Sigmoid colon (tissue), 7 donors: ENCODE results near the gene TOMM20L. TPM values are rescaled to one million over a fixed set of nuclear protein-coding genes. Genes with fewer than 3 reads are reported as not detected.
A peak's percentile ranks its signal among the peaks of the same experiment; 100 is the strongest.
"Not testable (repeated sequence)": the region's sequence is repeated elsewhere in the genome, so short reads cannot be mapped to it uniquely, and the experiment has no call there.

Source experiments
- DNase-seq: peaks from one replicate; pipeline ENCODE4 v3.0.0-alpha.2; 2019
- H3K27ac ChIP-seq, 4 donors: fragments of 200-600 bp; sonication (generic); one replicate each; pipeline ENCODE4 v1.5.1; 2016 to 2019; ENCODE audit warnings: mild to moderate bottlenecking in 1 of 4
- H3K27me3 ChIP-seq, 3 donors: fragments of 200-600 bp; sonication (generic); one replicate each; pipeline ENCODE4 v1.5.1; 2019; ENCODE audit warnings: mild to moderate bottlenecking in 1 of 3
- H3K36me3 ChIP-seq, 4 donors: fragments of 200-600 bp; sonication (generic); one replicate each; pipeline ENCODE4 v1.5.1; 2016 to 2019
- H3K4me1 ChIP-seq, 4 donors: fragments of 200-600 bp; sonication (generic); one replicate each; pipeline ENCODE4 v1.5.1; 2017 to 2019
- H3K4me3 ChIP-seq, 4 donors: fragments of 200-600 bp; sonication (generic); one replicate each; pipeline ENCODE4 v1.5.1; 2017 to 2019; ENCODE audit warnings: mild to moderate bottlenecking in 2 of 4, moderate library complexity in 1 of 4
- H3K9me3 ChIP-seq, 4 donors: fragments of 200-600 bp in 3 of 4; sonication (generic) in 3 of 4; one replicate each; pipeline versions ENCODE4 v1.5.1 to v1.6.1; 2013 to 2019
- EP300 ChIP-seq, 4 donors: sonication (generic); formaldehyde crosslinking; IDR thresholded peaks; one replicate each; pipeline ENCODE4 v1.6.1; 2017; ENCODE audit warnings: antibody characterized with exemption in 4 of 4
- POLR2A ChIP-seq, 2 donors: fragments of 450-650 bp; IDR thresholded peaks; one replicate each; pipeline ENCODE4 v1.6.1; 2016; ENCODE audit warnings: antibody characterized with exemption in 2 of 2, mild to moderate bottlenecking in 2 of 2, moderate library complexity in 2 of 2
- POLR2AphosphoS5 ChIP-seq, 4 donors: sonication (generic); formaldehyde crosslinking; IDR thresholded peaks; one replicate each; pipeline ENCODE4 v1.6.1; 2017; ENCODE audit warnings: antibody characterized with exemption in 4 of 4
- WGBS, 2 donors: extraction: QIAGEN DNeasy Blood & Tissue Kit; methylation state at CpG; one replicate each; pipeline ENCODE4 v1.1.7; 2013; 5-methylcytosine and 5-hydroxymethylcytosine counted together
- intact Hi-C: fragments of 100-400 bp; cut with DNase I; formaldehyde crosslinking; loops from one replicate; pipeline ENCODE4 v1.15.1; 2023
- polyA plus RNA-seq, 3 donors: library from polyadenylated mRNA; stranded (reverse); fragments of 200-250 nt; gene quantifications; one replicate each; pipeline ENCODE4 v1.2.3, GENCODE V29; 2013
- total RNA-seq, 4 donors: library from RNA; depleted of rRNA; stranded (reverse); fragments of >200 nt; gene quantifications; one replicate each; pipeline ENCODE4 v1.1.0, GENCODE V29; 2016
- TF ChIP-seq, protein P1 (sequence below), 4 experiments: fragments of 450-650 bp in 3 of 4; fragments of 200-600 bp in 1 of 4; IDR thresholded peaks; one replicate each; pipeline ENCODE4 v1.5.1; 2016 to 2019; ENCODE audit warnings: antibody characterized with exemption in 4 of 4, mild to moderate bottlenecking in 3 of 4, moderate library complexity in 2 of 4
- donor health status: healthy with polysubstance abuse.
- donor health status: Bipolar disorder and iron deficiency.
- donor health status: healthy.

Gene TOMM20L
- not detected for total RNA-seq
- under 1 TPM in 1 of 3 donors, not detected in 2; 0.25 TPM for polyA plus RNA-seq

DNA sequence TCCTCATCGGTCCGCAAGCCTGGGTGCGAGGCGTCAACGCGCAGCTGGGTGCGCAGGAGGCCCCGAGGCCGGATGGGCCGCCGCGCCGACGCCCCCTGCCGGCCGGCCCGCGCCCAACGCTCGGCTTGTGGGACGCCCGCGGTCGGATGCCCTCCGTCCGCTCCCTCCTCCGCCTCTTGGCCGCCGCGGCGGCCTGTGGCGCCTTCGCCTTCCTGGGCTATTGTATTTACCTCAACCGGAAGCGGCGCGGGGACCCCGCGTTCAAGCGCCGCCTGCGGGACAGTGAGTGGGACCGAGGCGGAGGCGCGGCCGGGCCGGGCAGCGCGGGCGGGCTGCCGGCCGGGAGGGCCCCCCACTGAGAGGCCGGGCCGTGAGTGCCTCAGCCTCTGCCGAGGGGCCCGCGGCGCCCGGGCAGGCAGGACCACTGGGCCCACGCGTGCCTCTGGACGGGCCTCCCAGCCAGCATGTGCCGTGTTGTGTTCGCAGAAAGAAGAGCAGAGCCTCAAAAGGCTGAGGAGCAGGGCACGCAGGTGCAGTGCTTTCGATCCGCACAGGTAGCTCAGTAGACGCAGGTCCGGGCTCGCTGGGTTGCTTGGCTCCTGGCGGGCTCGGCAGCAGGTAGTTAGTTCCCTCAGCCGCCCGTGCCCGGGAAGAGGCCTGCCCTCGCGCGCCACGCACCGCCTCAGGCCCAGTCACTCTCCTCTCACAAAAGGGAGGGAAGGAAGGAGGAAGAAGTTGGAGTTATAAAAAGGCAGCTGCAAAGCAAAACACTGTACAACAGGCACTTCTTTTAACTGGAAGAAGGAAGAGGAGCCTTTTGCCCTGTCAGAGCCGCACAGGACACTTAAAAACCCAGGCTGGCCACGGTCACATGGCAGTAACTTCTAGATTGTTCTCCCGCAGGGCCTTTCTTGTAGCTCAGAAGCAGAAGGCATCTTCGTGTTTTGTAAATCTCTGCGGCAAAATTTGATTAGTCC lies at the start of gene TOMM20L:
Gene TOMM20L, plus strand, starts transcription at position 119 of the 977 bp plus-strand sequence. Its CDS starts 28 bp downstream, at position 147.
- no peaks in the 10 kb centered on the region for H3K27me3 ChIP-seq
- intact Hi-C loops = loop anchor here (5.0 kb wide), 1 partner anchor 289 kb away; no protein-coding TSS in a partner anchor
- peaks cover 0 to 14% (median 5%) of the 10 kb centered on the region in 4 donors for H3K4me1 ChIP-seq
- peak within 1 kb of the TSS; percentile 26 to 66 (median 60) for H3K4me3 ChIP-seq
- TF ChIP-seq, protein P1, sequence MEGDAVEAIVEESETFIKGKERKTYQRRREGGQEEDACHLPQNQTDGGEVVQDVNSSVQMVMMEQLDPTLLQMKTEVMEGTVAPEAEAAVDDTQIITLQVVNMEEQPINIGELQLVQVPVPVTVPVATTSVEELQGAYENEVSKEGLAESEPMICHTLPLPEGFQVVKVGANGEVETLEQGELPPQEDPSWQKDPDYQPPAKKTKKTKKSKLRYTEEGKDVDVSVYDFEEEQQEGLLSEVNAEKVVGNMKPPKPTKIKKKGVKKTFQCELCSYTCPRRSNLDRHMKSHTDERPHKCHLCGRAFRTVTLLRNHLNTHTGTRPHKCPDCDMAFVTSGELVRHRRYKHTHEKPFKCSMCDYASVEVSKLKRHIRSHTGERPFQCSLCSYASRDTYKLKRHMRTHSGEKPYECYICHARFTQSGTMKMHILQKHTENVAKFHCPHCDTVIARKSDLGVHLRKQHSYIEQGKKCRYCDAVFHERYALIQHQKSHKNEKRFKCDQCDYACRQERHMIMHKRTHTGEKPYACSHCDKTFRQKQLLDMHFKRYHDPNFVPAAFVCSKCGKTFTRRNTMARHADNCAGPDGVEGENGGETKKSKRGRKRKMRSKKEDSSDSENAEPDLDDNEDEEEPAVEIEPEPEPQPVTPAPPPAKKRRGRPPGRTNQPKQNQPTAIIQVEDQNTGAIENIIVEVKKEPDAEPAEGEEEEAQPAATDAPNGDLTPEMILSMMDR (IDR thresholded peaks at IDR 0.05) = peak in 2 of 4 experiments; percentile 43 to 94
- no peak for TF ChIP-seq POLR2A (IDR thresholded peaks at IDR 0.05)
- TF ChIP-seq POLR2AphosphoS5 (IDR thresholded peaks at IDR 0.05) = peak in 1 of 4 donors; percentile 13
- DNase-seq = peak; percentile 77
- 5 to 7% methylated on average over 86 of the region's 86 CpGs for WGBS, 2 donors
- no peaks in the 10 kb centered on the region for H3K36me3 ChIP-seq
- peak within 1 kb of the TSS; percentile 58 to 83 (median 76) for H3K27ac ChIP-seq
- H3K9me3 ChIP-seq = no peaks in the 10 kb centered on the region

DNA sequence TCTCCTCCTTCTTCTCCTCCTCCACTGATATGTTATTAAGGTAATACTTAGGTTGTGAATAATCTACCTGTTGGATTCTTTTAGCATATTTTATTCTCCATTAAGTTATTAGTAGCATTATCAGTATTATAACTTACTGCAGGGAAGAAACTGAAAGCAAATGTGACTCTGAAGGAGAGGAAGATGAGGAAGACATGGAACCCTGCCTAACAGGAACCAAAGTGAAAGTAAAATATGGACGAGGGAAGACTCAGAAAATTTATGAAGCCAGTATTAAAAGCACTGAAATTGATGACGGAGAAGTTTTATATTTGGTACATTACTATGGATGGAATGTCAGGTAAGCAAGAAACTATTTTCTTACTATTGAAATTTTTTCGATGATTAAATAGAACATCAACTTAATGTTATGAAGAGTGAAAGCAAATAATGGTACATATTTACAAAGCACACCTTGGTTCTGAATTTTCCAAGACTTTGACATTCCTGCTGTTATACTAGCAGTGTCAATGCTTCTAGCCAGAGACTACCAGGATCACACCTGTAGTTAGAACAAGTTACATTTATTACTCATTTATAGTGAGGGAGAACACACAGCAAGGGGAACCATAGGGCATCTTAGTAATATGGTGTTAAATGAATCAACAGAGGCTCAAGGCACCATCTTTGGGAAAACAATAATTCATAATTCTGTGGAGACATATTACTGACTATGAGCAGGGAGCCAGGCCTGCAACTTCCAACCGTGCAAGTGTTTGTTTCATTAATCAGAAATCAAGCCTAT lies 42.0 kb upstream of the TOMM20L start:
- no peak for DNase-seq
- intact Hi-C loops = no loop called here
- Histone ChIP-seq H3K4me3 (peak overlapping the region in 3 of 4 donors; percentile 7 to 35 (median 18)), H3K4me1 (peaks cover 0 to 36% (median 9%) of the 10 kb centered on the region in 4 donors), H3K27me3 (no peaks in the 10 kb centered on the region), H3K27ac (peak overlapping the region; percentile 4 to 75 (median 59)), H3K36me3 (peaks cover 0 to 45% (median 7%) of the 10 kb centered on the region in 4 donors), H3K9me3 (no peaks in the 10 kb centered on the region)
- TF ChIP-seq, protein P1 (IDR thresholded peaks at IDR 0.05) = no peak
- no peak for TF ChIP-seq POLR2A (IDR thresholded peaks at IDR 0.05)
- no peak for TF ChIP-seq EP300 (IDR thresholded peaks at IDR 0.05)
- TF ChIP-seq POLR2AphosphoS5 (IDR thresholded peaks at IDR 0.05) = no peak
- WGBS, 2 donors = 58 to 73% methylated on average over 4 of the region's 4 CpGs

- Histone ChIP-seq H3K27ac (peak overlapping the region in 3 of 4 donors; percentile 38 to 75 (median 68)), H3K4me1 (peaks cover 0 to 36% (median 9%) of the 10 kb centered on the region in 4 donors), H3K36me3 (peaks cover 0 to 45% (median 10%) of the 10 kb centered on the region in 4 donors), H3K9me3 (no peaks in the 10 kb centered on the region), H3K4me3 (no peak overlapping the region), H3K27me3 (no peaks in the 10 kb centered on the region)
- DNase-seq = no peak
- intact Hi-C loops = no loop called here
- TF ChIP-seq EP300 (IDR thresholded peaks at IDR 0.05) (no peak), POLR2AphosphoS5 (IDR thresholded peaks at IDR 0.05) (no peak), POLR2A (IDR thresholded peaks at IDR 0.05) (no peak)
- TF ChIP-seq, protein P1 (IDR thresholded peaks at IDR 0.05) = no peak
- WGBS, 2 donors = 69 to 83% methylated on average over 2 of the region's 2 CpGs
These were observed 40.9 kb upstream of the TOMM20L start for GRCh38 chr14:58354808-58355207.

GRCh38 chr14:58356268-58356667 lies 39.5 kb upstream of the TOMM20L start:
- 76 to 86% methylated on average over 1 of the region's 1 CpG for WGBS, 2 donors
- no peak for DNase-seq
- Histone ChIP-seq H3K36me3 (peaks cover 0 to 48% (median 21%) of the 10 kb centered on the region in 4 donors), H3K9me3 (no peaks in the 10 kb centered on the region), H3K4me1 (peaks cover 0 to 36% (median 9%) of the 10 kb centered on the region in 4 donors), H3K27me3 (no peaks in the 10 kb centered on the region), H3K4me3 (no peak overlapping the region), H3K27ac (peak overlapping the region in 3 of 4 donors; percentile 50 to 75 (median 68))
- TF ChIP-seq, protein P1 (IDR thresholded peaks at IDR 0.05) = no peak
- TF ChIP-seq POLR2A (IDR thresholded peaks at IDR 0.05) = no peak
- TF ChIP-seq POLR2AphosphoS5 (IDR thresholded peaks at IDR 0.05) = peak in 1 of 4 donors; percentile 14
- TF ChIP-seq EP300 (IDR thresholded peaks at IDR 0.05) = no peak
- intact Hi-C loops = no loop called here

- H3K27ac ChIP-seq, H3K9me3 ChIP-seq, intact Hi-C loops, H3K4me1 ChIP-seq, H3K4me3 ChIP-seq, H3K27me3 ChIP-seq, DNase-seq: not testable (repeated sequence)
- WGBS, 2 donors = 98 to 100% methylated on average over 1 of the region's 1 CpG
- H3K36me3 ChIP-seq = peaks cover 0 to 70% (median 33%) of the 10 kb centered on the region in 4 donors
These were observed 33.5 kb upstream of the TOMM20L start for GRCh38 chr14:58362272-58362671.
